Neural progenitor cell (in vitro differentiated cells): ENCODE results near the gene PAK1.
"Not testable (repeated sequence)": the region's sequence is repeated elsewhere in the genome, so short reads cannot be mapped to it uniquely, and the experiment has no call there.

Source experiments
- EZH2 ChIP-seq: fragments of 200-600 bp; sonication (generic); IDR thresholded peaks from 2 replicates; pipeline ENCODE4 v1.6.1; 2017; ENCODE audit warnings: antibody characterized with exemption, mild to moderate bottlenecking, moderate library complexity
- EZH2phosphoT487 ChIP-seq: fragments of 200-600 bp; sonication (generic); IDR thresholded peaks from 2 replicates; pipeline ENCODE4 v1.6.1; 2017; ENCODE audit warnings: antibody characterized with exemption
- TF ChIP-seq, protein P1 (sequence below): fragments of 200-600 bp; sonication (generic); IDR thresholded peaks from 2 replicates; pipeline ENCODE4 v1.5.1; 2017; ENCODE audit warnings: antibody characterized with exemption, mild to moderate bottlenecking

DNA sequence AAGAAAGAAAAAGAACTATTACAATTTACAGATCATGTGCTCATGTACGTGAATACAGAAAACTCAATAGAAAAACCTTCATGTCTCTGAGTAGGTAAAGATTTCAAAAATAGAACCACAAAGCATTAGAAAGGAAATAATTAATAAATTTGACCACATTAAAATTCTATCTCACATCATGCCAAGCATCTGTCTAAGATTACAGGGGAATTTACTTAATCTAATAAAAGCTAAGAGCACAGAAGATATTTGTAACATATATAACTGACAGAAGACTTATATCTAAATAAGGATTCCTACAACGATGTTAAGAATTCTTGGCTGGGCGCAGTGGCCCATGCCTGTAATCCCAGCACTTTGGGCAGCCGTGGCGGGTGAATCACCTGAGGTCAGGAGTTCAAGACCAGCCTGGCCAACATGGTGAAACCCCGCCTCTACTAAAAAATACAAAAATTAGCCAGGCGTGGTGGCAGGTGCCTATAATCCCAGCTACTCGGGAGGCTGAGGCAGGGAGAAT is 88.6 kb downstream of the PAK1 start:
- TF ChIP-seq, protein P1, sequence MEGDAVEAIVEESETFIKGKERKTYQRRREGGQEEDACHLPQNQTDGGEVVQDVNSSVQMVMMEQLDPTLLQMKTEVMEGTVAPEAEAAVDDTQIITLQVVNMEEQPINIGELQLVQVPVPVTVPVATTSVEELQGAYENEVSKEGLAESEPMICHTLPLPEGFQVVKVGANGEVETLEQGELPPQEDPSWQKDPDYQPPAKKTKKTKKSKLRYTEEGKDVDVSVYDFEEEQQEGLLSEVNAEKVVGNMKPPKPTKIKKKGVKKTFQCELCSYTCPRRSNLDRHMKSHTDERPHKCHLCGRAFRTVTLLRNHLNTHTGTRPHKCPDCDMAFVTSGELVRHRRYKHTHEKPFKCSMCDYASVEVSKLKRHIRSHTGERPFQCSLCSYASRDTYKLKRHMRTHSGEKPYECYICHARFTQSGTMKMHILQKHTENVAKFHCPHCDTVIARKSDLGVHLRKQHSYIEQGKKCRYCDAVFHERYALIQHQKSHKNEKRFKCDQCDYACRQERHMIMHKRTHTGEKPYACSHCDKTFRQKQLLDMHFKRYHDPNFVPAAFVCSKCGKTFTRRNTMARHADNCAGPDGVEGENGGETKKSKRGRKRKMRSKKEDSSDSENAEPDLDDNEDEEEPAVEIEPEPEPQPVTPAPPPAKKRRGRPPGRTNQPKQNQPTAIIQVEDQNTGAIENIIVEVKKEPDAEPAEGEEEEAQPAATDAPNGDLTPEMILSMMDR = not testable (repeated sequence)
- not testable (repeated sequence) for TF ChIP-seq EZH2, EZH2phosphoT487
